AG04450 (cell line): ENCODE data around the gene TEAD2. TPM values are rescaled to one million over a fixed set of nuclear protein-coding genes. Genes with fewer than 3 reads are reported as not detected.

Source experiments
- CTCF ChIA-PET: fragments of 300-600, 350-600 bp; formaldehyde crosslinking; extraction: SDS; loops from one replicate; lab custom pipeline; 2022; ENCODE audit warnings: antibody characterized with exemption, inconsistent platforms; lab: Charles Lee
- POLR2A ChIA-PET: fragments of 350-600 bp; formaldehyde crosslinking; extraction: SDS; loops from one replicate; lab custom pipeline; 2021; ENCODE audit warnings: antibody characterized with exemption, inconsistent platforms; lab: Yijun Ruan, JAX
- DNase-seq: peaks from one replicate; pipeline ENCODE4 v3.0.0-alpha.2; 2011; ENCODE audit warnings: low read depth, low spot score
- H3K27ac ChIP-seq: one replicate; pipeline ENCODE4 v1.5.1; 2012; ENCODE audit warnings: low read depth, low read length, control low read depth
- H3K27me3 ChIP-seq: one replicate; pipeline ENCODE4 v1.6.0; 2012; ENCODE audit warnings: low read length; ENCODE audit not compliant: control insufficient read depth, insufficient read depth
- H3K4me3 ChIP-seq: 2 replicates; pipeline ENCODE4 v1.5.1; 2011; ENCODE audit warnings: mild to moderate bottlenecking, low read depth, low read length, control low read depth
- H3K9me3 ChIP-seq: 2 replicates; pipeline ENCODE4 v1.5.1; 2012; ENCODE audit warnings: low read length; ENCODE audit not compliant: control insufficient read depth, insufficient read depth
- CTCF ChIP-seq: IDR thresholded peaks from 2 replicates; pipeline ENCODE4 v1.5.1; 2011; ENCODE audit warnings: low read depth, low read length, control low read depth, inconsistent platforms
- polyA minus RNA-seq: library from RNA; depleted of rRNA, polyadenylated mRNA; stranded (reverse); fragments of >200 nt; gene quantifications from 2 replicates; pipeline ENCODE4 v1.2.3, GENCODE V29; 2011; rRNA and poly(A)+ RNA removed
- polyA plus RNA-seq: library from polyadenylated mRNA; depleted of rRNA; stranded (reverse); fragments of >200 nt; gene quantifications from 2 replicates; pipeline ENCODE4 v1.2.3, GENCODE V29; 2011; rRNA removed

The TEAD2 gene
- polyA plus RNA-seq, result 32.8 and 41.7 TPM in 2 replicates
- polyA minus RNA-seq, result 52.6 and 80.2 TPM in 2 replicates

DNA sequence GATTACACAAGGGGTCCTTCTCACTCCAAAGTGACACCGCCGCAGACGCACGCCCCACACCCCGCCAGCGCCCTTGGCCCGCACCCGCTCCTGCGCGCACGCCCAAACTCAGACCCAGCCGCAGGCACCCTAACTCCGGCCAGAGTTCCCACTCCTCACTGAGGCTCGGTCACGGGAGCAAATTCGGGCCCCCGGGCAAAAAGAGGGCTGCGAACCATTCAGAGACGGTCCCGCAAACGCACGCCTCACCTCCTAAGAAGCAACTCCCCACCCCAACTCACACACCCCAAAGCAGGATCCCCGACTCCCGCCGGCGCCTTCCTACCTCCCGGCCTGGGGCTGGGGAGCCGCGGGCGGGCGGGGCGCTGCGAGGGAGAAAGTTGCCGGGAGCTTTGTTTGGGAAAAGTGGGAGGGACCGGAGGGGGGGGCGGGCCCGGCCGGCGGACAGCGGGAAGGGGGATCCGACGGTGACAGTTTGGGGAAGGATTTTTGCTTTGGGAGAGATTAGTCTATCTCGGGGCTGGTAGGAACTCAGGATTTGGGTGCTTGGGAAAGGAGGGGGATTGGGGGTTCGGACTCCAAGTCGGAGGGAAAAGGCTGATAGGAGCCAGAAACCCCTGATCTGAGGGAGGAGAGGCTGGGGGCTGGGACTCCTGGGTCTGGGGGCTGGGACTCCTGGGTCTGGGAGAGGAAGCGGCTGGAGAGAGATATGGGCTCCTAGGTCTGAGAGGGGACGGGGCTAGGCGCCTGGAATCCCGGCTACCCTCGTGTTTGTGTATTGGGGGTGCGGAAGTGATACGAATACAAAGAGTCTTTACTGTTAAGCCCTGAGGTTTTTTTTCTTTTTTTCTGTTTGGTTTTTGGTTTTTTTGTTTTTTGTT is at the start of gene TEAD2:
Gene TEAD2, minus strand, starts transcription at position 369 of the 881 bp plus-strand sequence. CDS start 2,341 bp downstream, outside the sequence.
- POLR2A ChIA-PET, result interaction anchor here (0.6 to 1.6 kb wide), 5 partner anchors 10 to 852 kb away, joined by 3 to 10 read pairs (median 4); no protein-coding TSS in a partner anchor
- no peaks in the 10 kb centered on the region for H3K27me3 ChIP-seq
- peak within 1 kb of the TSS; percentile 92 for H3K4me3 ChIP-seq
- DNase-seq, result no peak
- H3K27ac ChIP-seq, result peak within 1 kb of the TSS; percentile 92
- H3K9me3 ChIP-seq, result peaks cover 2% of the 10 kb centered on the region; the same call in 1 of the 2 replicates
- CTCF ChIA-PET, result interaction anchor here (0.6 to 1.7 kb wide), 5 partner anchors 18 to 137 kb away, joined by 3 to 6 read pairs (median 4); partner anchors contain the start of gene PIH1D1
- TF ChIP-seq CTCF, result no peak

GRCh38 chr19:49411681-49412326 is 49.6 kb upstream of the TEAD2 start:
- Histone ChIP-seq H3K4me3 (no peak overlapping the region), H3K9me3 (no peaks in the 10 kb centered on the region), H3K27ac (no peak overlapping the region), H3K27me3 (peaks cover 28% of the 10 kb centered on the region)
- ChIA-PET CTCF (interaction anchor here (1.0 to 1.2 kb wide), 2 partner anchors 21 to 185 kb away, joined by 3 to 4 read pairs; no protein-coding TSS in a partner anchor), POLR2A (no interaction called here)
- no peak for TF ChIP-seq CTCF
- DNase-seq, result no peak

DNA sequence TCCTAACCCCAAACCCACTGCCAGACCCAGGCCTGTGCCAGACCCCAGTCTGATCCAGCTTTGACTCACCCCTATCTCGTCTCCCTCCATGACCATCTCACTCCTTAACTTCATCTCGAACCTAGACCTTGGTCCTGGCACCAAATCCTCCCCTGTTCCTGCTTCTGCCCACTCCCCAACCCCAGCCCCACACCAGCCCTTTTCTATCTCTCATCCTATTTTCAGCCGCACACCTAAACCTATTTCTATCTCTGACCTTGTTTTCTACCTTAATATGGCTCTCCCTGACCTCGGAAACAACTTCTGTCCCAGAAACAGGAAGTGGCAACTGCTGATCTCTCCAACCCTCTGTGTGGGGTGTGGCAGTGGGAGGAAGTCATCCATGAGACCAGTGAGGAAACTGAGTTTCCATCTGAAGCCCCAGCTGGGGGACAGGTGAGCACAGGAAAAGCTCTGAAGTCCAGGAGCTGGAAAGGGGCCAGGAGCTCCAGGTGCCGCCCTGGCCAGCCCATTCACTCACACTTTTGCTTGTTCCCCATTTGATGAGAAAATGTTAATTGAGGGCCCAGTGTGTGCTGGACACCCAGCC is 47.3 kb upstream of the TEAD2 start:
- TF ChIP-seq CTCF, result no peak
- Histone ChIP-seq H3K27me3 (peaks cover 22% of the 10 kb centered on the region), H3K4me3 (no peak overlapping the region), H3K9me3 (no peaks in the 10 kb centered on the region), H3K27ac (no peak overlapping the region)
- CTCF ChIA-PET, result no interaction called here
- POLR2A ChIA-PET, result no interaction called here
- DNase-seq, result no peak

GRCh38 chr19:49408816-49409440 is 46.7 kb upstream of the TEAD2 start:
- H3K4me3 ChIP-seq, result no peak overlapping the region
- H3K27me3 ChIP-seq, result peaks cover 22% of the 10 kb centered on the region
- H3K9me3 ChIP-seq, result no peaks in the 10 kb centered on the region
- TF ChIP-seq CTCF, result no peak
- H3K27ac ChIP-seq, result no peak overlapping the region
- CTCF ChIA-PET, result interaction anchor here (0.6 kb wide), 1 partner anchor 415 kb away, joined by 4 read pairs; the partner anchor contains the start of gene RUVBL2
- DNase-seq, result no peak
- POLR2A ChIA-PET, result no interaction called here
